GM19351 (cell line): ENCODE measurements around the gene BCL2L14.
A peak's percentile ranks its signal among the peaks of the same experiment; 100 is the strongest.

ENCODE experiments used
- ATAC-seq: cut with Tn5 transposase; IDR thresholded peaks from one replicate; pipeline ENCODE4 v1.9.1; 2021; ENCODE audit warnings: mild to moderate bottlenecking, moderate library complexity; ENCODE audit not compliant: unreplicated experiment

BCL2L14 gene

GRCh38 chr12:12054993-12055392 is 15.7 kb upstream of the BCL2L14 start:
- no peak for ATAC-seq

GRCh38 chr12:12056951-12057350 is 13.8 kb upstream of the BCL2L14 start:
- ATAC-seq: no peak

DNA sequence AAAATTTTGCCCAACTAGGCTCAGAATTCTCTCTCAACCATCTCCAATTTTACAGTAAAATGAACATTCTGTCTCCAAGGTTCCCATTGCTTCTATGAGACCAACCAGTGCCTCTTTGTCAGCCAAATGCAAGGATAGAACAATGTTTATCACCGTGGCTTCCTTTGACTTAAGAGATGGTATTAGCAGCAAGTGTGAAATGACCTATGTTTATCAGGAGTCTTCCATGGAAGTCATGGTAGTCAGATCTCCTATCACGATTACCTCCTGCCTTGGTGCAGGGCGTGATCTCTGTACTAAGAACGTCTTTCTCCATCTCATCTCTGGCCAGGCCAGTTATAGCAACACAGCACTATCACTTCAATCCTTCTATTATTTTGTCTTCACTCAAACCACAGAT is 6.1 kb upstream of the BCL2L14 start:
- no peak for ATAC-seq

DNA sequence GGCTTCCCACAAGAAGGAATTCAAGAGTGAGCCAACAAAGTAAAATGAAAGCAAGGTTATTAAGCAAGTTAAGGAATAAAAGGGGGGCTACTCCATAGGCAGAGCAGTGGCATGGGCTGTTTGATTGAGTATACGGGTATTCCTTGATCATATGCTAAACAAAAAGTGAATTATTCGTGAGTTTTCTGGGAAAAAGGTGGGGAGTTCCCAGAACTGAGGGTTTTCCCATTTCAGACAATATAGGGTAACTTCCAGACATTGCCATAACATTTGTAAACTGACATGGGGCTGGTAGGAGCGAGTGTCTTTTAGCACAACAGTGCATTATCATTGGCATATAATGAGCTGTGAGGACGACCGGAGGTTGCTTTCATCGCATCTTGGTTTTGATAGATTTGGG is 2.0 kb upstream of the BCL2L14 start:
- ATAC-seq: no peak

DNA sequence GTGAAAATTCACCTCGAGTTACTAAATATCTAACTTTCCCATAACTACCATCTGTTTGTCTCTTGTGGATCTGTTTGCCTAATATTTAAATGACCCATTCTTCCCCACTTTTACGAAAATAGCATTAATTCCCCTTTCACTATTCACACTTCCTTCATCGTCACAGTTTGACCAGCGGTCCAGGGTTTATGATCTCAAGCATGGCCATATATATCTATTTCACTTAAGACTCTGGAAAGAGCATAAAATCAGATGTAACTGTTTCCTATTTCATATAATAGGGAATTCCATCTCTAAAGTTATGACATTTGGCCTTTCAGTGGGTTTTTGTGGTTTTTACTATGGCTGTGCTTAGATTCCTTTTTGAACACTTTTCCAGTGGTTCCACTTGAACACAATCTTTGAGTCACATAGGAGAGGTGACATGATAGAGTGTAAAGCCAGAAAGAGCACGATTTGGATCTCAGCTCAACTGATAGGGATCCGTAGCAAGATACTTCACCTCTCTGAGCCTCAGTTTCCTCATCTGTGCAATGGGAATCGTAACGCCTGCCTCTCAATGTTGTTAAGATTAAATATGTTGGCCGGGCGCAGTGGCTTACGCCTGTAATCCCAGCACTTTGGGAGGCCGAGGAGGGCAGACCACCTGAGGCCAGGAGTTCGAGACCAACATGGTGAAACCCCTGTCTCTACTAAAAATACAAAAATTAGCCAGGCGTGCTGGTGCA is 754 bp upstream of the BCL2L14 start:
- no peak for ATAC-seq

DNA sequence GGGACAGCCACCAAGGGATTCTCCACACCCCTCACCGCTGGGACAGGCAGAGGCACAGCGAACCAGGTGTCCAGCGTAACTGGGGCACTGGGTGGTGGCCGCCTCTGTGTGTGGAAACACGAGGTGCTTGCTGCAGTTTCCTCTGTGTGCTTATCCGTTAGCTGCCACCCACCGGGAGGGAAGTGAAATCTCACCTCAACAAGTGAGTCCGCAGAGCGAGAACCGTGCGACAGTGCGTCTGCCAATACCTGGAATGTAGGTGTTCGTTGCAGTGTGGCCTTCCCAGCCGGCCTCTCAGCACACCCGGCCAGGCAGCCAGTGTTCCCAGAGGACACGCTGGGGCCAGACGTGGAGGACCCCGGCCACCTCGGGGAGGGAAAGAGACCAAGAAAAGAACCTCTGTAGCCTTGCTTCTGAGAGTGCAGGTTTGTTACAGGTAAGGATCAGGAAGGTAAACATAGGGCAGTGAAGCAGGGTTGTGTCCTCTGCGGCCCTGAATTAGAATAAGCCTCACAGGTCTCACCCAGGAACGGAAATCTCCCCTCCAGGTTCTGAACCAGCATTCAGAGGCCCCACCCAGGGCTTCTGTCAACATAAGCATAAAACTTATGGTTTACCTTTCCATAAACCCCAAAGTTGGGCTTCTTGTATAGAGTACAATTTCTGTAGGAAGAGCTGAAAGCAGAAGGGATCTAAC is 1.5 kb downstream of the BCL2L14 start:
- ATAC-seq: peak; percentile 64

- ATAC-seq: no peak
Observed at GRCh38 chr12:12079291-12079690, 8.6 kb downstream of the BCL2L14 start.

GRCh38 chr12:12081836-12082497 is 11.2 kb downstream of the BCL2L14 start:
- ATAC-seq: no peak

DNA sequence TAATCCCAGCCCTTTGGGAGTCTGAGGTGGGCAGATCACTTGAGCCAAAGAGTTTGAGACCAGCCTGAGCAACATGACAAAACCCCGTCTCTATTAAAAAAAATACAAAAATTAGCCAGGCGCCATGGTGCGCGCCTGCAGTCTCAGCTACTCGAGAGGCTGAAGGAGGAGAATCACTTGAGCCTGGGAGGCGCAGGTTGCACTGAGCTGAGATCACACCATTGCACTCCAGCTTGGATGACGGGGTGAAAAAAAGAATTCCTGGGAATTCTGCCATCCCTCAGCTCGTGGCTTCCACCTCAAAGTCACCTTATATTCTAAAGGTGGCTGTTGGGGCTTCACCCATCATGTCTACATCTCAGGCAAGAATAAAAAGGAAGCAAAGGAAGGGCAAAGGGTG is 12.9 kb downstream of the BCL2L14 start:
- ATAC-seq: no peak

- ATAC-seq: no peak
Observed at GRCh38 chr12:12086362-12086761, 15.6 kb downstream of the BCL2L14 start.

DNA sequence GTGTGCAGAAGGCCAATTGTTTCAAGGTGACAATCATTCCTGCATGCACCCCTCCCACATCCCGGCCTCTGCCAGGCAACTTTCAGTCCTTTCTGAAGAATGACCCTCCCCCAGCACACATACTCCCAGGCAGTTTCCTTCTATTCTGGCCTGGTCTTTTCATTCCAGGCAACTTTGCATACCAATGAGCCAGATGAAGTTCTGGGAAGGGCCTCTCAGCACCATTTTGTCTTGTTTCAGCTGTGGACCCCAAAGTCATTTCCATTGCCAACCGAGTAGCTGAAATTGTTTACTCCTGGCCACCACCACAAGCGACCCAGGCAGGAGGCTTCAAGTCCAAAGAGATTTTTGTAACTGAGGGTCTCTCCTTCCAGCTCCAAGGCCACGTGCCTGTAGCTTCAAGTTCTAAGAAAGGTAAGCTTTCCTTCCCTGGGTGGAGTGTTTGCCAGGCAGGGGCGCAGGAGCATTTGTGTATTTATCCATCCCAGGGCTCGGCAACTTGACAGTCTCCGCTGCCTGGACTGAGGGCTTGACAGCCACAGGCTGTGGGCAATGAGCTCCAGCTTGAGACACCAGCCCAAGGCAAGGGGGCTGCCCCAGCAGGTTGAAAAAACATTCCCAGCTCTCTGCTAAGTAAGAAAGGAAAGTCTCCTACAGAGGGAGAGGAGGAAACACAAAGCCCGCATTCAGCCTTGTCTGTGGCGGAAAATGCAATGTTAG is 16.4 kb downstream of the BCL2L14 start:
- no peak for ATAC-seq

DNA sequence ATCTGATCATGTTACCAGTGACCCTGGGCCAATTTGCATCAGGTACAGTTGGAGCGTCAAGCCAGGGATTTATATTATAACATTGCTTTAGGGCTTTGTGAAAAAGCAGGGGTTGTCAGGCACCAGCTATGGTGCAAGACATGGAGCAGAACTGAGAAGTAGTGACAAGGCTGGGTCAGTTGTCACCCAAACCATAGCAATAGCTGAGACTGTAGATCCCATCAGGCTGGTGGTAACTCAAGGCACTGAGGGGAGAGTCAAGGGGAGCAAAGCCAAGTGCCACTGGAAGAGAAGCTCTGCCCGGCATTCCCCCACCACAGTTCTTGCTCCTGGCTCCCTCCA is 16.9 kb downstream of the BCL2L14 start:
- ATAC-seq: no peak

DNA sequence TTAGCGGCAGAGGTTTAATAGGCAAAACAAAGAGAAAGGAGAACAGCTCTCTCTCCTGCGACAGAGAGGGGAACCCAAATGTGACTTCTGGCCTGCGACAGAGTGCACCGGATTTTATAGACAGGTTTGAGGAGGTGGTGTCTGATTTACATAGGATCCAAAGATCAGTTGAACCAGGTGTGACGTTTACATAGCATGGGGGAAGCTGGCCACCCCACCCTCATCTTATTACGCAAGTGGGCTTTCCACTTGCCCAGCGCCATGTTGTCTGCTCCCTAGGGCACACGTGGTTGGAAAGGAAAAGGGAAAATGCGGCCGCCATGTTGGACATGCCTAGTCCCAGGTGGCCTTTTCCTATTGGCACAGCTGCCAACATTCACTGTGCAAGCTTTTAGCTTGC is 17.4 kb downstream of the BCL2L14 start:
- ATAC-seq: no peak

DNA sequence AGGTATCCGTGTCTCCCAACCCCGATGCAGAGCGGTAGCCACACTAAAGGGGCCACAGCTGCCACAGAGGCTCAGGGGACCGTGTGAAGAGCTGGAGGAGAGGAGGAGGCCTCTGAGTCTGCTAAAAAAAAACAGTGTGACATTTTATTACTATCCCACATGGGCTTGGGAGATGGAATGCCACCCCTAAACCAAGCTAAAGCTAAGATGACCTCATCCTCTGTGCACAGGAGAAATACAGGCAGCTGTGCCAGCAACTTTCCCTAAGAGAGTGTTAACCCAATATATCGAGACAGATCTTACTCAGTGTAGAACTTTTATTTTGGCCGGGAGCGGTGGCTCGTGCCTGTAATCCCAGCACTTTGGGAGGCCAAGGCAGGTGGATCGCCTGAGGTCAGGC is 18.0 kb downstream of the BCL2L14 start:
- no peak for ATAC-seq

DNA sequence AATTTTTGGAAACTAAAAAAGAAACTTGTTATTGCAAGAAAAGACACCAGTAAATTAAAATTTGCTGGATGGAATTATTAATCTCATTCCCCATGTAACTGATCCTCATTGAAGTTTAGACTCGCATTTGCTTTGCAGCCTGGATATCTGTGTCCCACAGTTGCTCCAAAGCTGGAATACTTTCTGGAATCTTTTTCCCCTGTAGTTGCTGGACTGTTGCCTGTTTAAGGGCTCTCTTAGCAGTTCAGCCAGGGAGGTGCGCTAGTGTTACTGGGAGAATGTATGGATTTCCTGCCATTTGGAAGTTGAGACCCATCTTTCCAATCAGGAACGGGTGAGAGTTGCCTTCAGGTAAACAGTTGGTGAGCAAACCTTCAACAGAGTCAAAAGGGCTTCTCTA is 20.3 kb downstream of the BCL2L14 start:
- ATAC-seq: no peak

DNA sequence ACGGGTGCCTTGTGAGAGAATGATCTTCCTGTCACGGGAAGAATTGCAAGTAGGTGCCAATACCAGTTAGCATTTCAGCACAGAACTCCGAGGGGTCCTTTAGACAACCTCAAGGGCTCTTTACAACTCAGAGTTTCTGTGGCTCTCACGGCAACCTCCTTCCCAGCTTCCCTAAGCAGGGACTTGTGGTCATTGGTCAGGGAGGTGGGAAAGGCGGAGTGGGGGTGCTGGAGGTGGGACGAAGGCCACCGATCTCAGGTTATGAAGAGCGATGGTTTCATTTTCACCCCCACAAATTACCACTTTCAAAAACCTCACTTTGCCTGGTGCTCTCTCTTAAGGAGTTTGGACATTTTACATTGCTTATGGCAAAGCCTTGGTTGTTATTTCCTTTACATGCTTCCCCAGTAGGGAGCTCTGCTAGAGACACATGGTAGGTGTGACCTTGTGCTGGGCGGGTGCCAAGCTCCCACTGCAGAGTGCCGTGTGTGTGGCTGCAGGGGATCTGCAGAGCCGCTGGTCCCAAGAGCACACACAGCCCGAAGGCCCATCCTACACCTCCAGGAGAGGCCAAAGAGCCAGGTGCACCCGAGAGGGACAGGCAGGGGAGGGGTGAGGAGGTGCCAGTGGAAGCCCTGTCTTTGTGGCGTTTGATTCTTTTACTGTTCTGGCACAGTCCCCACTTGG is 21.4 kb downstream of the BCL2L14 start:
- no peak for ATAC-seq

DNA sequence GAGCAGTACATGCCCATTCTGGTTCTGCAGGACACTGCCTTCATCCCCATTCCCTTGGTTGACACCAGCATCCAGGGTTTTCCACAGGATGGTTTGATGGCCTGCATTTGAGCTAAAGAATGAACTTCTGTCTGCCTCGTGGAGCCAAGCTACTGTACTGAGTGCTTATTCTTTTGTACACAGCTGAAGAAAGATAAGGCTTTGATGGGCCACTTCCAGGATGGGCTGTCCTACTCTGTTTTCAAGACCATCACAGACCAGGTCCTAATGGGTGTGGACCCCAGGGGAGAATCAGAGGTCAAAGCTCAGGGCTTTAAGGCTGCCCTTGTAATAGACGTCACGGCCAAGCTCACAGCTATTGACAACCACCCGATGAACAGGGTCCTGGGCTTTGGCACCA is 23.7 kb downstream of the BCL2L14 start:
- ATAC-seq: no peak

GRCh38 chr12:12095021-12095420 is 24.3 kb downstream of the BCL2L14 start:
- no peak for ATAC-seq

DNA sequence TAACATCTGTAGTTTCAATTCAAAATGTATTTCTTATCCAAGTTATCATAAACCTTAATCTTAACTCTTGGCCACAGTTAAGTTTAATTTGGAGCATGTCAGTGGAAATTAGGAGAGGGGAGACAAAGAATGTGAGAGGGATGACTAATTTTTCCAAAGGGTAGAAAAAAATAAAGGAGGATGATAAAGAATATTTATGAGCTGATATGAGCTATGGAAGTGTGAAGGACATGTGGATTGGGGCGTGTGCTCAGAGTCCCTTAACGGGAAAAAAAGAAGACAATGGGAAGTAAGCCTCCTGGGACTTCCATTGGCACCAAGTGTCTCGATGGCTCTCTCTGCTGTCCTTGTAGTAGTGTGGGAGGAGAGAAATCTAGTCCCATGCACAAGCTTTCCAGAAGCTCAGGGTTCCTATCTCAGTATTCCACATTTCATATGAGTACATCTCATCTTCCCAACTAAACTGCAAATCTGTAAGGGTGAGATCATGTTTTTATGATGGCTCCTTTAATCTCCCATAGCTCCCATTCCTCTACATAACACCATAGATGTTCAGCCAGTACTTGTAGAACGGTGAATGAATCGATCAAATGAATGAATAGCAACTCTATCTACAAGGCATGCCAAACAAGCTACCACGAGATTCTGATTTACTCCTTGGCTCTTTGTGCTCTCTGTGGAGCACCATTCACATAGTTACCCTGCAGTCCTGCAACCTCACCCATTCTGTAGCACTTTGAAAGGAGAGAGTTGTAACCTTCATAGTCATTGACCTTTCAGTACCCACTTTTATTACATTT is 27.4 kb downstream of the BCL2L14 start:
- ATAC-seq: no peak

- no peak for ATAC-seq
Observed at GRCh38 chr12:12098691-12099015, 27.9 kb downstream of the BCL2L14 start.
